HG03378 (cell line): Measurements from ENCODE around the gene SBF2.

Source experiments
- ATAC-seq: cut with Tn5 transposase; IDR thresholded peaks from one replicate; pipeline ENCODE4 v1.9.1; 2021; ENCODE audit warnings: mild to moderate bottlenecking, moderate library complexity; ENCODE audit not compliant: unreplicated experiment

The SBF2 gene

DNA sequence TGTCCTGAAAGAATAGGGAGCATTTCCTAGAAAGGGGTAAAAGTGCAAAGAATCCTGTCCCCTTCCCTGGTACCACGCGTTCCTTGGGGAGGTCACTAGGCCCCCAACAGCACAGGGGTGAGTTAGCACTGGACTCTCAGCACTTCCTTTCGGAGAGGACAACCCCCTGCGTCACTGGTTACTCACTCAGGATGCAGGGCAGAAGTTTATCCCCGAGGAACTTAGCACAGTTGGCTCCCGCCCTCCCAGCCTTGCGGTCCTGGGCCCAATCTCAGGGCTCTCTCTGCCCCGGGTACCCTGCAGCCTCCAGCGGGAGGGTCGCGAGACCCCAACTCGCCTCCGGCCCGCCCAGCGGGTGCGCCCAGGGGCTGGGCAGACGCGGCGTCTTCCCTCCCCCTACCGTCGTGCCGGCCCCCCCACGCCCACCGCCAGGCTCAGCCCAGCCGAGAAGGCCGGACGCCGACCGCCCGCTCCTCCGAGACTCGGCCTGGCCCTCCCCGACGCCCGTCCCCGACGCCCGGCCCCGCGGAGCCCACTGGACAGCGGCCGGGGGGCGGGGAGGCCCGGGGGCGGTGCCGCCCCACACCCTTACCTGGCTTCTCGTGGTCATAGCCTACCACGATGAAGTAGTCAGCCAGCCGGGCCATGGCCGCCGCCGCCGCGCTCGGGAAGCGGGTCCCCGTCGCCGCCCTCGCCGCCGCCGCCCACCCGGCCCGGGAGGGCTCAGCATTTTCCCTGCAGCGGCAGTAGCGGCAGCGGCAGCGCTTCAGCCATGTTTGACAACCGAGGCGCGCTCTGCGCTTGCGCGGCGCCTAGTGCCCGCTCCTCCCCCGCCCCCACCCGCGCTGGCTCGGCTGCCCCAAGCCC, at the start of gene SBF2:
Gene SBF2, minus strand, starts transcription at position 797 of the 867 bp plus-strand sequence. Its CDS starts 150 bp downstream, at position 647.
- peak; percentile 29 for ATAC-seq

DNA sequence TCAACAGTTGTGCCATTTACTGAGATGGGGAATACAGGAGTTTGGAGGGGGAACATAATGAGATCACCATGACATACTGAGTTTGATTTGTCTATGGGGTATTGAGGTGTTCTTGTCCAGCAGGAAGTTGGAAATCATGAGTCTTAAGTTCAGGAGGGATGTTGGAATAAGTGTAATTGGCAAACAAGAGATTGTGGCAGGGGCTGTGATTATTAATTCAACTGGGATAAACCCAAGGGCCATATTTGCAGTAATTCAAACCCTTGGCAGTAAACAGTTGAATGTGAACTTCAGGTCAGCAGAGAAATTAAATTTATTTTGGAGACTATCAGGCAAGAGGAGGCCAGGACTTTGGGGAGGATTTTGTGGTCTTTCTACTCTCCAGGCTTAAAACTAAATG, 44.3 kb upstream of the SBF2 start:
- no peak for ATAC-seq

DNA sequence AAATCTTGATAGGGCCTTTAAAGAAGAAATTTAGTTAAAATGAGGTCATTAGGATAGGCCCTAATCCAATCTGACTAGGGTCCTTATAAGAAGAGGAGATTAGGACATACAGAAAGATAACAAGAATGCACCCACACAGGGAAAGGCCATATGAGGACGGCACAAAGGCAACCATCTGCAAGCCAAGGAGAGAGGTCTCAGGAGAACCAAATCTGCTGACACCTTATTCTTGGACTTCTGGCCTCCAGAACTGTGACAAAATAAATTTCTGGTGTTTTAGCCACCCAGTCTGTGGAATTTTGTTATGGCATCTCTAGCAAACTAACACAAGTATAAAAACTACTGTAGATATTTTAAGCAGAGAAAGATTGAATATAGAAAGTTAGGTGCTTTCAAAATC, 39.5 kb upstream of the SBF2 start:
- ATAC-seq = no peak

DNA sequence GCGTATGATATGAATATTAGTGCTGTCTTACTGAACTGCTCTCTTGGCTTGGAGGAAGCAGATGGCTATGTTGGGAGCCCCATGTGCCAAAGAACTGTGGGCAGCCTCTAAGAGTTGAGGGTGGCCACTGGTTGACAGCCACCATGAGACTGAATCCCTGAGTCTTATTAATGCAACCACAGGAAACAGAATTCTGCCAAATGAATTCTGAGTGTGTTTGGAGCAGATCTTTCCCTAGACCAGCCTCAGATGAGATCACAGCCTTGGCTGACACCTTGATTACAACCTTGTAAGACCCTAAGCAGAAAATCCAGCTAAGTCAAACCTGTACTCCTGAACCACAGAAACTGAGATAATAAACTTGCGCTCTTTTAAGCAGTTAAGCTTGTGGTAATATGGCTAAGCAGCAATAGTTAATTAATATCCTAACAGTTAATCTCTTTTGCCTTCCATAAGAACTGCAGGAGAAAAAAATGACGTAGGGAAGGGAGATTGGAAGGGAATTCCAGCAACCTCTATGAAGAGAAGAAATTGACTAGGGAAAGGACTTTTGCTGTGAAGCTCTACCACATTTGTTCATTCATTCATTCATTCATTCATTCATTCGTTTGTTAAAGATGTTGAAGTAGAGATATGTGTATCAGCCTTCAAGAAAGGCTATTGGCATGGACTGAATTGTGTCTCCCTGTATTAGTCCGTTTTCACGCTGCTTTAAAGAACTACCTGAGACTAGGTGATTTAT, 37.7 kb upstream of the SBF2 start:
- ATAC-seq = no peak

DNA sequence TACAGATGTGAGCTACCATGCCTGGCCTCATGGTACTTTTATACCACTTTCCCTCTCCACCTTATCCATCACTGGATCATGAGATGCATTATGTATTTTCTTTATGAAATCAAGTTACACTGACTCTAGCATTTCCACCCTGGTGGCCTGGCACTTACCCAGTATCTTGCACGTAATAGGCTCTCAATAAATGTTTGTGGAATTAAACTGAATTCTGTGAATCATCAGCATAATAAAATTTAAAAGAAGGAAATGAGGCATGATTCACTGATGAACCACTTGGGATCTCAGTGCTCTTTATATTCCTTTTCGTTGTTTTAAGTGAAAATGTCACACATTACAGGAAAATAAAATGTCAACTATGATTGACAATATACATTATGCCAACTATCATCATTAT, 35.9 kb upstream of the SBF2 start:
- ATAC-seq = no peak

DNA sequence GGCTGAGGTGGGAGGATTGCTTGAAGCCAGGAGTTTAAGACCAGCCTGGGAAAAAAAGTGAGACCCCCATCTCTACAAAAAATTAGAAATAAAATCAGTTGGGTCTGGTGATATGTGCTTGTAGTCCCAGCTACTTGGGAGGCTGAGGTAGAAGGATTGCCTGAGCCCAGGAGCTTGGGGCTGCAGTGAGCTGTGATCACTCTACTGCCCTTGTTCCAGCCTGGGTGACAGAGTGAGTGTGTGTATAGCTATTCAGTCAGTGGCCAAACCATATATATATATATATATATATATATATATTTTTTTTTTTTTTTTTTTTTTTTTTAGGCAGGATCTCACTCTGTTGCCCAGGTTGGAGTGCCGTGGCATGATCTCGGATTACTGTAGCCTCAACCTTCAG, 35.3 kb upstream of the SBF2 start:
- no peak for ATAC-seq

DNA sequence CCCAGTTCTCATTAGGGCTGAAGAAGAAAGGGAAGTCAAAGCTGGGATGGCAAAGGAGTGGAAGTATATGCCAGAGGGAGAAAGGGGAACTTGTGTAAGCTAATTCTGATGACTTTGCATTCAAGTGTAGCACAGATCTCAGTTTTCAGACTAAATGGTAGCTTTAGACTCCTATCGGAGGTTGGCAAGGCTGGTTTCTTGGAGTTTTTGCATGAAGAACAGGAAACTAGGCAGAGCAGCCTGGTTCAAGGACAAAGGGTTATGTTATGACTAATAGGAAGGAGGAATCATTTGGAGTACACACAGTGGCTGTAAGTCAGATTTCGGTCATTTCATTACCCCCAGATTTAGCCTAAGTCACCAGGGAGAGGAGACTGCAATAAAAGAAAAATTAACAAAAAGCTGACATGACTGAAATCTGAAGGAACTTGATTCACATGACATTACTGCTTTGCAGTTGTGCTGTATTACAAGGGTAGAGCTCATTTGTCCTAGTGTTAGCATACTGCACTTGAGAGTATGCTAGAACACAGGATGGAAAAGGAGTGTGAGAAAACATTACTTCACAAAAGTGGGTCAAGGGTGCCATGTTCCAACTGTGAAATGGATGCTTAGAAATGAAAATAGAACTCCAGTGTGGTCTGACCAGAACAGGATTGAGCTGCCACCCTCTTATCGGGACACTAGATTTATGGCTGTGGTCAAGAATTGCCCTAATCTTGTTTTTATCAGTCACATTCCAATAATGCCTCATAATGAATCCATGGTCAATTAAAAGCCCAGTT, 34.5 kb upstream of the SBF2 start:
- no peak for ATAC-seq

DNA sequence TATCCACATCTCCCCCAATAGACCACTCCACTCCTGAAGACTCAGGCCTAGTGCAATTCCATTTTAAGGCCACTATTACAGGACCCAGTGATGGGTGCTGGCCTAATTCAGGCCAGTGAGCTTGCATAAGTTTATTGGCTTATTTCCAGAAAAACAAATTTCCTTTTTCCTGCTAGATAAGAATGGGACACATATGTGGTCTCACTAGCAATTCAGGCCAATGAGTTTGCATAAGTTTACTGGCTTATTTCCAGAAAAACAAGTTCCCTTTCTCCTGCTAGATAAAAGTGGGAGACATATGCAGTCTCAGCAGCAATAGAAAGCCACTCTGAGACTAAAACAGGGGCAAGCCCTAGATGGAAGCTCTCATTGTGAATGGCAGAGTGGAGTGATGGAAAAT, 33.2 kb upstream of the SBF2 start:
- ATAC-seq = no peak

DNA sequence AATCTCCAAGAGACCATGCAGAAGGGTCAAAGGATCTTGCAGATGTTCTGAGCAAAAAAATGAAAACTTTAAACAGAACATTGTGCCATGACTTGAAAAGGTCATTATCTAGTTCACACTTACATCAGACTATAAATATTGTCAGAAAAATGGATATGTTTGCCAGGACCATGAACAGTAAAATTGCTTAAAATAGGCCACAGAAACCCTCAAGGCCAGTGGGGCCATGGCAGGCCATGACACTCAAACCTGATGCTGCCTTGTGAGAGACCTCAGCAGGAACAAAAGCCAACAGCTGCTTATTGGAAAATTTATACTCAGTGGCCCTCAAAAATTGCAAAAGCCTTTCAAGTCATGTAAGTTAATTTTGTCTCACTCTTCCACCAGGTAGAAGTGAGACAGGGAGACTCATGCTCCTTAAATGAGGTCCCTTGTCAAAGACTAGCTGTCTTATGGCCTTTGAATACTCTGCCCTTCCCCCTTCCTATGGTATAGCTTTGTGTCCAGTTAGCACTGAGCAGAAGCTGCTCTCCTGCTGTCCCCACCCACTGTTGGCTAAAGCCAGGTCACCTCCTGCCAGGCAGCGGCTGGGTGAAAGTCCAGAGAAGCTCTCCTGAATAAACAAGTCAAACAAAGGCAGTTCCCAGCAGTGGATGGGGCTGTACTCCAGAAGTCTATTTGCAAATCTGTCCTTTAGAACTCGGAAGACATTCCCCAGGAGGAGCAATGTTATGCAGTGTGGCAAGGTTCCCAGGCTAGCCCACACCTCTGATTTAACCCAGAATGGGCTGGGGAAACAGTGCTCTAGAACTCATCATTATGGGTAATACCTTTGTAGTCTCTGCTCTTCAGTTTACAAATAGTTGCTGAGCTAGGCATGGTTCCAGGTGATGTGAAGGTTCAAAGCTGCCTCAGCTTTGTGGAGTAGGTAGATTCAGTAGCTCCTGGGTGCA, 32.3 kb upstream of the SBF2 start:
- no peak for ATAC-seq

DNA sequence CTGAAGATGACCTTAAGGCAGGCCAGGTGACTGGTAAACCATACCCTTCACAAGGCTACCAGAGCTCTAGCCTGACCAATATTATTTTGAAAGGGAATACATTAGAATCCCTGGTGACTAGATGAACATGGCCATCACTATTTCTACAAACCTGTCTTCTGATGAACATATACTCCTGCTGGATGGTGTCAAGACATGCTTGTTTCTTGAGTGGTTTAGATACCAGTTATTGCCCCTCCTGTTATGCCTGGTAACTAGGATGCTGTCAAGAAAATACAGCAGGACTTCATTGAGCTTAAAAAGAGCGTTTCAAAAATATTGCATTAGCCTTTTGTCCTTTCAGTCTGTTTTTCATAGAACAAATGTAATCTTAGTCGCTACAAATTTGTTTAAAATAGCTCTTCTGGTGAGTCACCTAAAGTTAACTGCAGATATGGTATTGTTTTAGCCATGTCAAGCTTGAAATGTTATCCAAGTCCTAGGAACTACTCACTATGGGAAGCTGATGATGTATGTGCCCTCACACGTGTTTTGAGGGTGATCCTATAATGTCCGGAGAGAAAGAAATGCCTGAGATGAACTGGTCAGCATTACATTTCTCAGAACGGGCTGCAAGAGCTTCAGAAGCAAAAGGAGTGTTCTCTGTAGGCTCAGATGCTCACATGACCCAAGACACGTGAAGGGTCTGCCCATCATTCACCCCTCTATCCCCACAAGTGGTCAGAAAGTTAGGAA, 31.4 kb upstream of the SBF2 start:
- no peak for ATAC-seq

DNA sequence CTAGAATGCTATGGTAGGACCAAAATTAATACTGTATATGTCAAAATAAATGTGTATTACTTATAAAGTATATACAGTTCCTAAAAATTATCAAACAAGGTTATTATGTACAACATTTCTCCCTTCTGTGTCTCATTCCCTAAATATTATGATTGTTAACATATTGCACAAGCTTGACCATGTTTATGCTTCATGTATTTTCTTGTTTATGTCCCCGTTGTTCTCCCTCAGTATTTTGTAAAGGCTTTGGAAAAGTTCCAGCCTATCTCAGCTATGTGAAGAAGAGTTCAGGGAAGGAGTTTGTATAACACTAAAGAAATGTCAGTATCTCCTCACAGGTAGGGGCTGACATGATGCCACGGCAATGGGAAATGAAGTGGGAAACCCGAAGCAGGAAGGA, 30.5 kb upstream of the SBF2 start:
- ATAC-seq = no peak

DNA sequence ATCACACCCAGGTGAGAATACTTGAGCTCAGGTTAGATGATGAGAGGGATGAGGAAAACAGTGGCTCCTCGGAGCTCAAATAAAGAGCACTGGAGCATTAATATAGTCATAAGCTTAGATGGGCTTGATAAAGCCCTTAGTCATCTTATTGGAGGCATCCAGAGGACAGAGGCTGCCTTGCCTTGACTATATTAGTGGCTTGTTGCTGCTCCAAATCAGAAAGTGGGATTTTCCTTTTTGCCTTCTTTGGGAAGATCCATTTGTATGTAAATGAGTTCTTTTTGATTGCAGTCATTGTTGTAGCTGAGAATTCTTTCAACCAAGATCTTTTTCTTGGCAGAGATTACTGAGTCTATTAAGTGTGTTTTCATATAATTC, 29.8 kb upstream of the SBF2 start:
- no peak for ATAC-seq

DNA sequence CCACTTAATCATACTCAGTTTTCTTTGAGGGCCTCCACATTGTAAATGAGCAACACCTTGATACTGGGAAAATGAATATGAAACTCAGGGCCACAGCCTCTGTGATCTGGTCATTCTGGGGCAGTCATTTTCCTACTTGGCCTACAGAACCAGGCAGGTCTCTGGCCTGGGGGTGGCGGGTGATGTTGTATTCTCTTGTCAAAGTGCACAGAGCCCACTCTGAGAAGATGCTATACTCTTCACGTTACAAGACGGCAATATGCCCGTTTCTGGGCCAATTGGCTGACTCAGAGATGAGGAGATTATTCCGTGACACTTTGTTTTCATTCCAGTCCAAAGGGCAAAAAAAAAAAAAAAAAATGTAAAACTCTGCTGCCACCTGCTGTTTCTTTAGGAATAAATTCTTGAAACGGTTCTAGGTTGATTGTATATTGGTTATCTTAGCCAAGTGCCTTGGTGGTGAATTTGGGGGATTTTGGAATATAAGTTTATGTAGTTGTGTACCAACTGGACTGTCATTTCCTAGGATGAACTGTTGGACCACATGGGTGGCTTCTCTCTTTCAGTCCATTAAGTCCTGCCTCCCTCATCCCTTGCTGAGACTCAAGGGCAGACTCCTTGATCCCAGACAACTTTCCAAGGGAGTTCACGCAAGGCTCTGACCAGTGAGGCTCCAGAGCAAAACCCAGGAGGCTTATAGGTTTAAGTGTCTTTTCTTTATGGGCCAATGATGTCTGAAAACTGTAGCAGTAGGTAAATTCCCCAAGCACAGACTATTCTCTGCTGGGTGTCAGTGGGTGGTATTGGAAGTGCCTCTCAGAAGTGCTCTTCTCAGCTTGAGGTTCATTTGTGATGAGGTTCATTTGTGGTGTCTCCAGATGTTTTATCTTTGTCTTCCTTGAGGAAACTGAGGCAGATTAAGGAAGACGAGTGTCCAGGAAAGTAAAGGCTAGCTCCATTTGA, 29.1 kb upstream of the SBF2 start:
- no peak for ATAC-seq

DNA sequence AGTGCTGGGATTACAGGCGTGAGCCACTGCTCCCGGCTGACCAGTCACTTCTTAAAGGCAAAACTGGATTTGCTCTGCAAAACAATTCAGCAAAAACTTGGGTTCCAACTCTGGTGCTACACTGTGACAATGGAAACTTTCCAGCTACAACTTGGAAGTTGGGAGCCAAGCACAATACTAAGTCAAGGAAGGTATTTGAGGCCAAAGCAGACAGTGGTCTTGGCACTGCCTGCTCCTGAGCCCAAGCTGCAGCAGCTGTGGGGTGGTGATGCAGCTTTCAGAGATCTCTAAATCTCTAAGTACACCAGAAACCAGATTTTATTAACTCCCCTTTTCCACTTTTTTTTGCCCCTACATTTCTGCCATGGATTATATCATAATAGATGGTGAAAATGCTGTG, 28.4 kb upstream of the SBF2 start:
- no peak for ATAC-seq

DNA sequence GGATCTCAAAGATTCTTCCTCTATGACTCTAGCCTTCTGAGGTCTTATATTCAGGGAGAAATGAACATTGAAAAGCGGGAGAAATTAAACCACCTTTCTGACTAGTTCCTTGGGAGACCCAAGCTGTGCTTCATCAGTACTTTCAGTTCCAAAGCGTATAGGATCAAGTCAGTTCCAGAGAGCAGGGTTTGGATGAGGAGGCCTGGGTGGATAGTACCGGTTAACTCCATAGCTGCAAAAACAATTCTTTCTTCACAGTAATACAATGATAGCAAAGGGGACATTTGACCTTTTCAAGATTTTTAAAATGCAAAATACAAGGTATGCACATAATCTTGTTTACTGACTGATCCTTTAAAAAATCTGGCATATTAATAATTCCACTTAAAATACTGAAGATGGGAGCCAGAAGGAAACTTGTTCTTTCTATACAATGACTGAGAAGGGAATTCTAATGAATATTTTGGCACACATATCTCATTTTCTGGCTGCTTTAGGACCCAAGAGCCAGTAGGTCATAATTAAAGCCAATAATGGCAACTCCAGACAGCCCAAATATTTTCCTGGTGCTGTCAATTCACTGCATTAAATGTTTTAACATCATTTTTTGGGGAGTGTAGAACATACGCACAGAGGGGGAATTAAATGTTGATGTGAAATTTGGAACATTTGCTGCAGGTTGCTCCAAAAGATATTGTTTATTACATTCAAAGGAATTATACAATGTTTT, 26.9 kb upstream of the SBF2 start:
- no peak for ATAC-seq

DNA sequence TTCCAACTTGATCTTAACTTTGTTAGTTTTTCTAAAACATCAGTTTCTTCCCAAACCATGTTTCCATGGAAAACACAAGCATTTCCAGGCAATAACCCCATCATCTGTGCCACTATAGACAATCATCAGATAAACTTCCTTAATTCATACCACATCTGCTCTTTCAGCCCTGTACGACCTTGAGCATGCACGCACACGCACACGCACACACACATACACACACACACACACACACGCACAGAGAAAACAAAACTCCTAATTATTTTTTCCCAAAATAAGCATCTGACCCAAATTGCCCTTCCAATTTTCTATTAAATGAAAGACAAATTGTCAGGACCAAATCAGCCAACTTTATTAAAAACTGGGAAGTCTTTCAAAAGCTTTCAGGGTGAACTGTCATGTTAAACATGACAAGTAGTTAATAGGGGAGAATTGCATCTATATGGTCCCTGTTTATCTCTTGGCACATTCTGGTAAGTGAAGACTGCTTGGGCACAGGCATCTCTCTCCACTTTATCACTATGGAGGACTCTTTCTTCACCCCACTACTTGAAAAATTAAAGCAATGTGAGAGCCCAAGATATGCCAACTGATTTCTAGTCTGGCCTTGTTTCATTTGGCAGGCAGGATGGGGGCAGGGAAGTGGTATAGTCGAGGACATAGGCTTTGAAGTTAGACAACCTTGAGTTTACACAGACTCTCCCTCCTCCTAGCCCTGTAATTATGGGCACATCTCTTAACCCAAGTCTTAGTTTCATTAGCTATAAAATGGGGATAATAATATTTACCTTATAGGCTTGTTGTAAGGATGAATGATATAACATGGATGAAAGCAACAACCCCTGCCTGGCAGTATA, 25.9 kb upstream of the SBF2 start:
- no peak for ATAC-seq

DNA sequence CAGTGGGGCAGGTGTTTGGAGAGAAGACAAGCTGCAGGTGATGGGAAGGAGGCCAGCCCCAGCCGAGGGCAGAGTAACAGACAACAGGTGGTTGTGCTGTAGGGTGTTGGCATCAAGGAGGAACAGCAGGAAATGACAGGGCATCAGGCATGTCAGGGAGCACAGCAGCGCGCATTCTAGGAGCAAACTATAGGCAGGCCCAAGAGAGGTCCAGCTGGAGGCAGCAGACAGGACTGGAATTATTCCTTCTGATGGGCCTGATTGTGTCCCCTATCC, 24.4 kb upstream of the SBF2 start:
- no peak for ATAC-seq
